B cell (primary cell): Measurements from ENCODE around the gene OR52A1. TPM values are rescaled to one million over a fixed set of nuclear protein-coding genes. Genes with fewer than 3 reads are reported as not detected.

Source experiments
- ATAC-seq: fragments of 200-7000 bp; cut with Tn5 transposase; one replicate; pipeline ENCODE4 v1.10.0; 2021; ENCODE audit warnings: low read depth, mild to moderate bottlenecking, moderate number of reproducible peaks, moderate library complexity
- CTCF ChIA-PET: fragments of 350-600 bp; sonication (Branson Sonifier 250); formaldehyde crosslinking; loops from one replicate; lab custom pipeline; 2021; ENCODE audit warnings: antibody characterized with exemption, inconsistent platforms; lab: Charles Lee
- POLR2A ChIA-PET: fragments of 350-600 bp; sonication (Branson Sonifier 250); formaldehyde crosslinking; loops from one replicate; lab custom pipeline; 2021; ENCODE audit warnings: antibody characterized with exemption; lab: Charles Lee
- DNase-seq: peaks from one replicate; pipeline ENCODE4 v3.0.0; 2013
- H2AFZ ChIP-seq: 2 replicates; pipeline ENCODE4 v1.6.1; 2012; ENCODE audit warnings: mild to moderate bottlenecking, low read depth, low read length; ENCODE audit not compliant: insufficient read depth, poor library complexity, severe bottlenecking
- H3K27ac ChIP-seq, 2 donors: 1 replicate in 1 of 2; 2 replicates in 1 of 2; pipeline ENCODE4 v1.5.1; 2012 to 2013; ENCODE audit warnings: low read length in 2 of 2, mild to moderate bottlenecking in 2 of 2, moderate library complexity in 1 of 2
- H3K27me3 ChIP-seq, 4 experiments: fragments of 200-600 bp in 1 of 4; sonication (generic) in 1 of 4; replicated peaks in 1 of 4; 1 replicate in 2 of 4; 2 replicates in 2 of 4; pipeline versions ENCODE4 v1.6.1 to v1.7.0; 2013 to 2016; ENCODE audit warnings: low read length in 3 of 4, mild to moderate bottlenecking in 2 of 4, mixed read lengths in 1 of 4, moderate library complexity in 1 of 4; ENCODE audit not compliant: insufficient read depth in 4 of 4, control insufficient read depth in 3 of 4; ENCODE audit errors: control extremely low read depth in 1 of 4
- H3K36me3 ChIP-seq, 2 experiments: replicated peaks in 1 of 2; 1 replicate in 1 of 2; 2 replicates in 1 of 2; pipeline versions ENCODE4 v1.6.1 to v1.7.1; 2013; ENCODE audit warnings: low read length in 1 of 2; ENCODE audit not compliant: insufficient read depth in 2 of 2, control insufficient read depth in 1 of 2; ENCODE audit errors: control extremely low read depth in 1 of 2, extremely low read depth in 1 of 2
- H3K4me1 ChIP-seq, 2 donors: fragments of 200-600 bp in 1 of 2; sonication (generic) in 1 of 2; 1 replicate in 1 of 2; 2 replicates in 1 of 2; pipeline versions ENCODE4 v1.5.1 to v1.6.1; 2013 to 2017; ENCODE audit warnings: low read length in 2 of 2; ENCODE audit not compliant: control insufficient read depth in 2 of 2, insufficient read depth in 2 of 2
- H3K4me2 ChIP-seq: replicated peaks from 2 replicates; pipeline ENCODE3; 2012; ENCODE audit warnings: mild to moderate bottlenecking, low read depth, low read length; ENCODE audit not compliant: poor library complexity, severe bottlenecking
- H3K4me3 ChIP-seq, 5 experiments: fragments of 200-600 bp in 1 of 5; sonication (generic) in 1 of 5; 1 replicate in 3 of 5; 2 replicates in 2 of 5; pipeline versions ENCODE4 v1.5.1 to v1.7.0; 2011 to 2016; ENCODE audit warnings: low read length in 4 of 5, mild to moderate bottlenecking in 4 of 5, low read depth in 2 of 5, control low read depth in 1 of 5, moderate library complexity in 1 of 5; ENCODE audit not compliant: insufficient read depth in 1 of 5; ENCODE audit errors: control extremely low read depth in 1 of 5, extremely low read depth in 1 of 5
- H3K79me2 ChIP-seq: fragments of 200-600 bp; sonication (generic); one replicate; pipeline ENCODE4 v1.6.0; 2016; ENCODE audit warnings: low read length; ENCODE audit not compliant: control insufficient read depth, insufficient read depth
- H3K9ac ChIP-seq: fragments of 200-600 bp; sonication (generic); 2 replicates; pipeline ENCODE4 v1.6.1; 2017; ENCODE audit warnings: mild to moderate bottlenecking, low read length, moderate library complexity
- H3K9me3 ChIP-seq, 3 donors: one replicate each; pipeline versions ENCODE4 v1.6.1 to v1.7.1; 2013; ENCODE audit warnings: low read length in 2 of 3; ENCODE audit not compliant: control insufficient read depth in 2 of 3, insufficient read depth in 1 of 3; ENCODE audit errors: control extremely low read depth in 1 of 3
- H4K20me1 ChIP-seq: 2 replicates; pipeline ENCODE4 v1.6.0; 2012; ENCODE audit warnings: mild to moderate bottlenecking, low read length; ENCODE audit not compliant: insufficient read depth, control insufficient read depth, poor library complexity, severe bottlenecking
- H3K27ac Mint-ChIP-seq: one replicate; pipeline ENCODE4 v1.8.0; 2021; ENCODE audit warnings: mixed read lengths
- H3K27me3 Mint-ChIP-seq: one replicate; pipeline ENCODE4 v1.8.0; 2021; ENCODE audit warnings: mixed read lengths
- H3K4me1 Mint-ChIP-seq: one replicate; pipeline ENCODE4 v1.8.0; 2021; ENCODE audit warnings: mixed read lengths
- H3K4me3 Mint-ChIP-seq: one replicate; pipeline ENCODE4 v1.8.0; 2021; ENCODE audit warnings: mixed read lengths
- H3K9me3 Mint-ChIP-seq: one replicate; pipeline ENCODE4 v1.8.0; 2022; ENCODE audit warnings: mixed read lengths; ENCODE audit not compliant: insufficient read depth
- EZH2 ChIP-seq: IDR thresholded peaks from 2 replicates; pipeline ENCODE4 v1.6.1; 2012; ENCODE audit warnings: borderline replicate concordance, low read depth, mild to moderate bottlenecking, moderate library complexity, low read length; ENCODE audit not compliant: insufficient read depth, poor library complexity, severe bottlenecking
- WGBS: methylation state at CpG from one replicate; pipeline ENCODE4 v1.1.5; 2013; ENCODE audit warnings: missing lambda C conversion rate; ENCODE audit not compliant: insufficient coverage; 5-methylcytosine and 5-hydroxymethylcytosine counted together
- intact Hi-C: fragments of 100-400 bp; cut with micrococcal nuclease; formaldehyde crosslinking; loops from one replicate; pipeline ENCODE4 v1.10.0; 2022
- polyA plus RNA-seq: library from polyadenylated mRNA; depleted of rRNA; stranded (reverse); fragments of >200 nt; gene quantifications from 2 replicates; pipeline ENCODE4 v1.2.3, GENCODE V29; 2012
- total RNA-seq, 2 donors: library from RNA; stranded (reverse); fragments of 120-200 nt in 1 of 2; gene quantifications; 1 replicate in 1 of 2; 2 replicates in 1 of 2; pipeline versions ENCODE4 v1.2.3 to v1.2.4, GENCODE V29; 2013 to 2022
- TF ChIP-seq, protein P1 (sequence below): fragments of 200-600 bp; IDR thresholded peaks from one replicate; pipeline ENCODE4 v1.8.0; 2022; ENCODE audit warnings: antibody characterized with exemption, mild to moderate bottlenecking

Gene OR52A1
- total and polyA plus RNA-seq, 2 donors (not counting 1 experiment from before 2014, with no cell fraction given), result not detected

DNA sequence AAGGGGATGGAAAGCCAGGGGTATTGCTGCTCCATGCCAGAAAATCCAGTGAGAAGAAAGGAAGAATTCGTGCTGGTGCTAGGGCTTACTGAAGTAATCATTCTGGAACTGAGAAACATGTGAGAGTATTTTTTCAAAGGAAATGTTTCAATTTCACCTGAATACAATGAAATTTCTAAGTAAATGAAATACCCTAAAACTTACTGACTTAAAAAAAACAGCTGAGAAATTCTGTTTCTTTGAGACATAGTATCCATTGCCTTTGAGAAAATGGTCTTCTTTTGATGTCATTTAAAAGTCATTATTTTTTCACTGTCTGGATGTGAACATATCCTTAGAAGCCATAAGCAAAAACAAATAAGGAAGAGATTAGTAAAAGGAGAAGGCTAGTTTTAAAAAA lies 46.0 kb upstream of the OR52A1 start, which contains the start of gene OR51V1:
Gene OR51V1, minus strand, starts transcription at position 101 of the 400 bp plus-strand sequence. Its CDS starts 0 bp downstream, at position 101.
- H3K9ac ChIP-seq, result no peak within 1 kb of the TSS
- POLR2A ChIA-PET, result no interaction called here
- Mint-ChIP-seq H3K27ac (no peak within 1 kb of the TSS), H3K27me3 (no peaks in the 10 kb centered on the region), H3K9me3 (no peaks in the 10 kb centered on the region), H3K4me3 (no peak within 1 kb of the TSS), H3K4me1 (no peaks in the 10 kb centered on the region)
- no peaks in the 10 kb centered on the region for H3K27me3 ChIP-seq
- WGBS, result 100% methylated on average over 1 of the region's 1 CpG
- H3K36me3 ChIP-seq, result no peaks in the 10 kb centered on the region
- ATAC-seq (no peak), DNase-seq (no peak)
- H3K4me1 ChIP-seq, result no peaks in the 10 kb centered on the region
- intact Hi-C loops, result no loop called here
- H3K79me2 ChIP-seq, result no peaks in the 10 kb centered on the region
- TF ChIP-seq, protein P1, sequence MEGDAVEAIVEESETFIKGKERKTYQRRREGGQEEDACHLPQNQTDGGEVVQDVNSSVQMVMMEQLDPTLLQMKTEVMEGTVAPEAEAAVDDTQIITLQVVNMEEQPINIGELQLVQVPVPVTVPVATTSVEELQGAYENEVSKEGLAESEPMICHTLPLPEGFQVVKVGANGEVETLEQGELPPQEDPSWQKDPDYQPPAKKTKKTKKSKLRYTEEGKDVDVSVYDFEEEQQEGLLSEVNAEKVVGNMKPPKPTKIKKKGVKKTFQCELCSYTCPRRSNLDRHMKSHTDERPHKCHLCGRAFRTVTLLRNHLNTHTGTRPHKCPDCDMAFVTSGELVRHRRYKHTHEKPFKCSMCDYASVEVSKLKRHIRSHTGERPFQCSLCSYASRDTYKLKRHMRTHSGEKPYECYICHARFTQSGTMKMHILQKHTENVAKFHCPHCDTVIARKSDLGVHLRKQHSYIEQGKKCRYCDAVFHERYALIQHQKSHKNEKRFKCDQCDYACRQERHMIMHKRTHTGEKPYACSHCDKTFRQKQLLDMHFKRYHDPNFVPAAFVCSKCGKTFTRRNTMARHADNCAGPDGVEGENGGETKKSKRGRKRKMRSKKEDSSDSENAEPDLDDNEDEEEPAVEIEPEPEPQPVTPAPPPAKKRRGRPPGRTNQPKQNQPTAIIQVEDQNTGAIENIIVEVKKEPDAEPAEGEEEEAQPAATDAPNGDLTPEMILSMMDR, result no peak
- no peak for TF ChIP-seq EZH2
- no peaks in the 10 kb centered on the region for H3K9me3 ChIP-seq
- H4K20me1 ChIP-seq, result no peaks in the 10 kb centered on the region
- no peak within 1 kb of the TSS for H2AFZ ChIP-seq
- no peak within 1 kb of the TSS for H3K27ac ChIP-seq
- H3K4me2 ChIP-seq, result no peak within 1 kb of the TSS
- no peak within 1 kb of the TSS for H3K4me3 ChIP-seq
- CTCF ChIA-PET, result no interaction called here

DNA sequence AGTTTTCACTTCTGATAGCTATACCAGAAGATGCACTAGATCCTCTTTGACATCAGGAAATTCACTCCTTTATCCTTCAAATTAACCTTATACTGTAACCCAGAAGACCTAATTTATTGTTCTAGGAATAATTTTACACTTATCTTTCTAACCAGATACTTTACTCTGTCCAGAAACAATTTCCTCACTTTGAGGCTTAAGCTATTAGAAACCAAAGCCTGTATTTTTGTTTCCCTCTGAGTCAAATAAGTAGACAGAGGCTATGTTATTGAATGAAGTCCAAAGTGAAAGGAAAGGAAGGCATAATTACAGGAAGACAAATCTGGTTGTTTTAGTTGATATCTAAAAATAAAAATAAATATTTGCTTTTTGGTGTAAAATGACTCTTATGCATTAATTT lies 43.7 kb upstream of the OR52A1 start:
- TF ChIP-seq EZH2, result no peak
- TF ChIP-seq, protein P1, result no peak
- no peaks in the 10 kb centered on the region for H3K4me1 Mint-ChIP-seq
- Histone ChIP-seq H3K27ac (no peak overlapping the region), H3K9ac (no peak overlapping the region), H3K36me3 (no peaks in the 10 kb centered on the region), H3K9me3 (peaks cover 0 to 5% (median 0%) of the 10 kb centered on the region in 3 donors), H3K4me3 (no peak overlapping the region), H3K79me2 (no peaks in the 10 kb centered on the region), H4K20me1 (no peaks in the 10 kb centered on the region), H3K4me2 (no peak overlapping the region), H3K27me3 (no peaks in the 10 kb centered on the region), H3K4me1 (no peaks in the 10 kb centered on the region), H2AFZ (no peak overlapping the region)
- H3K4me3 Mint-ChIP-seq, result no peak overlapping the region
- ATAC-seq, result no peak
- H3K9me3 Mint-ChIP-seq, result no peaks in the 10 kb centered on the region
- intact Hi-C loops, result no loop called here
- no peak overlapping the region for H3K27ac Mint-ChIP-seq
- POLR2A ChIA-PET, result no interaction called here
- CTCF ChIA-PET, result no interaction called here
- H3K27me3 Mint-ChIP-seq, result no peaks in the 10 kb centered on the region
- DNase-seq, result no peak
